GM23338 (cell line): ENCODE measurements around the gene NTM.

Experiments used
- CREB1 ChIP-seq: fragments of 250-450 bp; sonication (Bioruptor Pico); IDR thresholded peaks from 2 replicates; pipeline ENCODE4 v1.5.0; 2020; ENCODE audit warnings: low read depth, mild to moderate bottlenecking, moderate library complexity
- EZH2 ChIP-seq: fragments of 200-600 bp; sonication (generic); IDR thresholded peaks from one replicate; pipeline ENCODE4 v1.8.0; 2017; ENCODE audit warnings: antibody characterized with exemption, mild to moderate bottlenecking, low read depth; ENCODE audit not compliant: unreplicated experiment
- NANOG ChIP-seq: IDR thresholded peaks from 2 replicates; pipeline ENCODE4 v1.6.1; 2016; ENCODE audit warnings: antibody characterized with exemption, borderline replicate concordance
- POLR2AphosphoS5 ChIP-seq: IDR thresholded peaks from 2 replicates; pipeline ENCODE4 v1.6.1; 2016; ENCODE audit warnings: antibody characterized with exemption, low read depth
- ZNF114 ChIP-seq: fragments of 250-450 bp; sonication (Bioruptor Pico); IDR thresholded peaks from 2 replicates; pipeline ENCODE4 v1.5.0; 2020; ENCODE audit warnings: mild to moderate bottlenecking, moderate library complexity
- TF ChIP-seq, protein P1 (sequence below), 2 experiments: fragments of 200-600 bp in 1 of 2; sonication (generic) in 1 of 2; conservative IDR thresholded peaks; 2 replicates each; pipeline versions ENCODE4 v1.5.1 to v1.6.1; 2016 to 2017; ENCODE audit warnings: antibody characterized with exemption in 2 of 2, low read depth in 2 of 2, mild to moderate bottlenecking in 2 of 2, moderate library complexity in 1 of 2
- TF ChIP-seq, protein P2 (sequence below): IDR thresholded peaks from one replicate; pipeline ENCODE4 v1.6.1; 2018; ENCODE audit warnings: antibody characterized with exemption; ENCODE audit not compliant: unreplicated experiment

DNA sequence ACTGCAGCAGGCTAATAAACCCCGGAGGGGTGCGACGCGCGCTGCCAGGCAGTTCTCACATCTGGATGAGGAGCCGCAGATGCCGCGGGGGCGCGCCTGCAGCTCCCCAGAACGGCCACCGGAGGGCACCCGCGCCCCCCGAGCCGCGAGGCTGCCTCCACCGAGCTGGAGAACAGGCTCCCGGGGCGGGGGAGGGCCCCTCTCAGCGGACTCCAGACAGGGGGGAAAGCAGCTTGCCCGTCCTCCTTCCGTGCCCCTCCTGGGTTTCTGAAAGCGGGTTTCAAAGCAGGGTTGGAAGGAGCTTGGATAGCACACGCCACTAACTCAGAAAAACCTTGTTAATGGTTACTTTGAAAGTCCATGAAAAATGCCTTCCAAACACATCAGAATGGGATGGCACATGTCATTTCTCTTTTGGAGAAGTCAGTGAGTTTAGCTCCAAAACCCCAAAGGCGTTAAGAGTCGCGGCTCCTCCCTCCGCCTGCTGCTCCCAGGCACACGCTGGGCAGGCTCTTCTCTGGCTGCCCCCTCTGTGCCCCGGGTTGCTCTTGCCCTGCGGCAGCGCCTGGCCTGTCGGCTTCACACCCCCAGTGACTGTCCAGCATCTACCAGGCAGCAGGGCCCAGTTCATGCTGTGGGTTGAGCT lies 317.8 kb downstream of the NTM start:
- TF ChIP-seq, protein P1, sequence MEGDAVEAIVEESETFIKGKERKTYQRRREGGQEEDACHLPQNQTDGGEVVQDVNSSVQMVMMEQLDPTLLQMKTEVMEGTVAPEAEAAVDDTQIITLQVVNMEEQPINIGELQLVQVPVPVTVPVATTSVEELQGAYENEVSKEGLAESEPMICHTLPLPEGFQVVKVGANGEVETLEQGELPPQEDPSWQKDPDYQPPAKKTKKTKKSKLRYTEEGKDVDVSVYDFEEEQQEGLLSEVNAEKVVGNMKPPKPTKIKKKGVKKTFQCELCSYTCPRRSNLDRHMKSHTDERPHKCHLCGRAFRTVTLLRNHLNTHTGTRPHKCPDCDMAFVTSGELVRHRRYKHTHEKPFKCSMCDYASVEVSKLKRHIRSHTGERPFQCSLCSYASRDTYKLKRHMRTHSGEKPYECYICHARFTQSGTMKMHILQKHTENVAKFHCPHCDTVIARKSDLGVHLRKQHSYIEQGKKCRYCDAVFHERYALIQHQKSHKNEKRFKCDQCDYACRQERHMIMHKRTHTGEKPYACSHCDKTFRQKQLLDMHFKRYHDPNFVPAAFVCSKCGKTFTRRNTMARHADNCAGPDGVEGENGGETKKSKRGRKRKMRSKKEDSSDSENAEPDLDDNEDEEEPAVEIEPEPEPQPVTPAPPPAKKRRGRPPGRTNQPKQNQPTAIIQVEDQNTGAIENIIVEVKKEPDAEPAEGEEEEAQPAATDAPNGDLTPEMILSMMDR (conservative IDR thresholded peaks at IDR 0.05; ENCODE audit: low read depth in 2 of 2): peak; percentile 77 to 86
- 0 out of 2 replicates have a peak, but pooled peaks have one; percentile 14 for TF ChIP-seq CREB1 (CRISPR knock-in tag)
- TF ChIP-seq, protein P2, sequence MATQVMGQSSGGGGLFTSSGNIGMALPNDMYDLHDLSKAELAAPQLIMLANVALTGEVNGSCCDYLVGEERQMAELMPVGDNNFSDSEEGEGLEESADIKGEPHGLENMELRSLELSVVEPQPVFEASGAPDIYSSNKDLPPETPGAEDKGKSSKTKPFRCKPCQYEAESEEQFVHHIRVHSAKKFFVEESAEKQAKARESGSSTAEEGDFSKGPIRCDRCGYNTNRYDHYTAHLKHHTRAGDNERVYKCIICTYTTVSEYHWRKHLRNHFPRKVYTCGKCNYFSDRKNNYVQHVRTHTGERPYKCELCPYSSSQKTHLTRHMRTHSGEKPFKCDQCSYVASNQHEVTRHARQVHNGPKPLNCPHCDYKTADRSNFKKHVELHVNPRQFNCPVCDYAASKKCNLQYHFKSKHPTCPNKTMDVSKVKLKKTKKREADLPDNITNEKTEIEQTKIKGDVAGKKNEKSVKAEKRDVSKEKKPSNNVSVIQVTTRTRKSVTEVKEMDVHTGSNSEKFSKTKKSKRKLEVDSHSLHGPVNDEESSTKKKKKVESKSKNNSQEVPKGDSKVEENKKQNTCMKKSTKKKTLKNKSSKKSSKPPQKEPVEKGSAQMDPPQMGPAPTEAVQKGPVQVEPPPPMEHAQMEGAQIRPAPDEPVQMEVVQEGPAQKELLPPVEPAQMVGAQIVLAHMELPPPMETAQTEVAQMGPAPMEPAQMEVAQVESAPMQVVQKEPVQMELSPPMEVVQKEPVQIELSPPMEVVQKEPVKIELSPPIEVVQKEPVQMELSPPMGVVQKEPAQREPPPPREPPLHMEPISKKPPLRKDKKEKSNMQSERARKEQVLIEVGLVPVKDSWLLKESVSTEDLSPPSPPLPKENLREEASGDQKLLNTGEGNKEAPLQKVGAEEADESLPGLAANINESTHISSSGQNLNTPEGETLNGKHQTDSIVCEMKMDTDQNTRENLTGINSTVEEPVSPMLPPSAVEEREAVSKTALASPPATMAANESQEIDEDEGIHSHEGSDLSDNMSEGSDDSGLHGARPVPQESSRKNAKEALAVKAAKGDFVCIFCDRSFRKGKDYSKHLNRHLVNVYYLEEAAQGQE: no peak
- TF ChIP-seq POLR2AphosphoS5: no peak
- TF ChIP-seq EZH2: no peak
- no peak for TF ChIP-seq ZNF114
- no peak for TF ChIP-seq NANOG
